ENCODE data around the gene IRS2.

- TF ChIP-seq CTCF (IDR thresholded peaks at IDR 0.05) (no peak), POLR2A (IDR thresholded peaks at IDR 0.05) (no peak)
Observed at GRCh38 chr13:109707742-109708617, 78.4 kb downstream of the IRS2 start.
